Measurements from ENCODE around the gene ANKRD34A. TPM values are rescaled to one million over a fixed set of nuclear protein-coding genes. Genes with fewer than 3 reads are reported as not detected.

Gene ANKRD34A
- total and polyA plus RNA-seq, 2 of the 8 experiments (the other 6 are each of a cell fraction or from before 2014, with no cell fraction given): 0.15 to 0.20 TPM

DNA sequence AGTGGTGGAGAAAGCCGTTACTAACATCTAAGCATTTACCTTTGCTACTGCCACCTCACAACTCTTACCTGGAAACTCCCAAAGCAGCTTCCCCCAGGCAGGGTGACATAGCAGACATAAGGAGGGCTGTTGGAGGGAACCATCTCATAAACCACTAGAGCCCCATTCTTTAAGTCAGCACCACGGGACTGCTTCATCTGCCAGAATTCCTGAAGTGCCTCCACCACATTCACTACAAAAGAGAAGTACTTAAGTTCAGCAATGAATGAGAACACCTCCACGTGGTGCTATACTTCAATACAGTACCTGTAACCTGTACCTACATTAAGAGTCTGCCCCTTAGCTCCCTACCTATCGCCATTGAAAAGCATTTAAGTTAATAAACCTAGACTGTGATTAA is 16.8 kb downstream of the ANKRD34A start:
- Histone ChIP-seq H2BK12ac (ENCODE audit: low read depth, low read length) (no peak overlapping the region), H3K4me2 (ENCODE audit: insufficient read depth in 1 of 2, low read depth in 2 of 2, low read length in 2 of 2) (no peak overlapping the region), H3K9me3 (ENCODE audit: insufficient read depth in 2 of 2, low read depth in 1 of 2, low read length in 1 of 2) (no peaks in the 10 kb centered on the region), H4K5ac (ENCODE audit: insufficient read length, low read depth, low read length) (no peak overlapping the region), H2BK5ac (ENCODE audit: low read depth, low read length) (no peak overlapping the region), H3K79me2 (ENCODE audit: control insufficient read depth in 1 of 2, insufficient read depth in 2 of 2, low read length in 2 of 2) (no peaks in the 10 kb centered on the region), H3K9ac (replicated peaks in 1 of 4; ENCODE audit: extremely low read depth in 1 of 4, low read depth in 3 of 4, low read length in 3 of 4) (no peak overlapping the region), H3K4me3 (ENCODE audit: extremely low read depth in 1 of 4, insufficient read depth in 2 of 4, low read depth in 3 of 4, low read length in 4 of 4) (no peak overlapping the region), H2BK120ac (replicated peaks; ENCODE audit: low read depth, low read length) (no peak overlapping the region), H3K79me1 (ENCODE audit: low read depth, low read length) (no peaks in the 10 kb centered on the region), H4K8ac (ENCODE audit: extremely low read depth, insufficient read depth, low read length) (no peak overlapping the region), H4K91ac (replicated peaks; ENCODE audit: insufficient read length, low read length) (no peak overlapping the region), H3K27ac (ENCODE audit: low read depth, low read length) (no peak overlapping the region), H2AK5ac (ENCODE audit: low read depth, low read length) (no peak overlapping the region), H3K27me3 (replicated peaks in 1 of 4; ENCODE audit: control insufficient read depth in 3 of 4, extremely low read depth in 1 of 4, insufficient read depth in 3 of 4, low read length in 3 of 4) (no peaks in the 10 kb centered on the region), H3K23ac (ENCODE audit: insufficient read length) (no peak overlapping the region), H2BK20ac (ENCODE audit: low read length) (no peak overlapping the region), H3K4me1 (replicated peaks in 1 of 4; ENCODE audit: control insufficient read depth in 3 of 4, insufficient read depth in 4 of 4, low read length in 3 of 4) (peaks cover 0 to 8% (median 2%) of the 10 kb centered on the region in 4 experiments; a peak in 4 of 7 replicates), H3K4ac (replicated peaks; ENCODE audit: insufficient read length, low read depth, low read length) (no peak overlapping the region), H3K23me2 (ENCODE audit: low read depth, low read length) (no peaks in the 10 kb centered on the region), H3K56ac (replicated peaks; ENCODE audit: insufficient read length, low read depth, low read length) (no peak overlapping the region), H2BK15ac (ENCODE audit: low read length) (no peak overlapping the region), H4K20me1 (replicated peaks in 1 of 2; ENCODE audit: control insufficient read depth in 1 of 2, insufficient read depth in 2 of 2, low read length in 2 of 2) (no peaks in the 10 kb centered on the region), H3K14ac (ENCODE audit: insufficient read length) (no peak overlapping the region), H3K36me3 (ENCODE audit: control insufficient read depth in 2 of 4, insufficient read depth in 4 of 4, low read length in 3 of 4) (no peaks in the 10 kb centered on the region), H2AFZ (ENCODE audit: low read length) (no peak overlapping the region), H3K18ac (ENCODE audit: extremely low read depth, low read length) (no peak overlapping the region)
- WGBS, 2 experiments (ENCODE audit: extremely low coverage in 1 of 2, insufficient coverage in 1 of 2, insufficient read length in 1 of 2, insufficient replicate concordance in 2 of 2, low coverage in 1 of 2, low lambda C conversion rate in 2 of 2, missing lambda C conversion rate in 1 of 2): 45% methylated on average over 4 of the region's 4 CpGs; no CpG with 5 or more reads in 1 of the 2 experiments
- DNase-seq (ENCODE audit: low read depth in 1 of 2, low spot score in 2 of 2): no peak
- FAIRE-seq: no peak
- ChIA-PET CTCF (ENCODE audit: partially characterized antibody) (no interaction called here), POLR2A (ENCODE audit: partially characterized antibody) (interaction anchor here (1.0 to 1.2 kb wide), 5 partner anchors 10 to 103 kb away, joined by 3 to 5 read pairs (median 3); partner anchors contain the start of genes LIX1L and PIAS3)
- TF ChIP-seq SIX5 (IDR thresholded peaks at IDR 0.05; ENCODE audit: low read depth, low read length) (no peak), RFX5 (IDR thresholded peaks at IDR 0.05; ENCODE audit: borderline replicate concordance, low read depth, low read length) (no peak), CREB1 (IDR thresholded peaks at IDR 0.05) (no peak), CTBP2 (IDR thresholded peaks at IDR 0.05; ENCODE audit: borderline replicate concordance, insufficient read depth, insufficient read length, low read length) (no peak), SP1 (IDR thresholded peaks at IDR 0.05; ENCODE audit: low read depth, low read length) (0 out of 2 replicates have a peak, but pooled peaks have one; percentile 33), FOSL1 (IDR thresholded peaks at IDR 0.05; ENCODE audit: insufficient read depth, low read depth, low read length) (no peak), TEAD4 (IDR thresholded peaks at IDR 0.05; ENCODE audit: low read depth, low read length) (peak; percentile 59), BRCA1 (IDR thresholded peaks at IDR 0.05; ENCODE audit: low read depth, low read length) (no peak), KDM1A (IDR thresholded peaks at IDR 0.05; ENCODE audit: borderline replicate concordance, low read length) (no peak), EGR1 (IDR thresholded peaks at IDR 0.05; ENCODE audit: borderline replicate concordance, low read depth, low read length) (no peak)
- TF ChIP-seq, protein P1, sequence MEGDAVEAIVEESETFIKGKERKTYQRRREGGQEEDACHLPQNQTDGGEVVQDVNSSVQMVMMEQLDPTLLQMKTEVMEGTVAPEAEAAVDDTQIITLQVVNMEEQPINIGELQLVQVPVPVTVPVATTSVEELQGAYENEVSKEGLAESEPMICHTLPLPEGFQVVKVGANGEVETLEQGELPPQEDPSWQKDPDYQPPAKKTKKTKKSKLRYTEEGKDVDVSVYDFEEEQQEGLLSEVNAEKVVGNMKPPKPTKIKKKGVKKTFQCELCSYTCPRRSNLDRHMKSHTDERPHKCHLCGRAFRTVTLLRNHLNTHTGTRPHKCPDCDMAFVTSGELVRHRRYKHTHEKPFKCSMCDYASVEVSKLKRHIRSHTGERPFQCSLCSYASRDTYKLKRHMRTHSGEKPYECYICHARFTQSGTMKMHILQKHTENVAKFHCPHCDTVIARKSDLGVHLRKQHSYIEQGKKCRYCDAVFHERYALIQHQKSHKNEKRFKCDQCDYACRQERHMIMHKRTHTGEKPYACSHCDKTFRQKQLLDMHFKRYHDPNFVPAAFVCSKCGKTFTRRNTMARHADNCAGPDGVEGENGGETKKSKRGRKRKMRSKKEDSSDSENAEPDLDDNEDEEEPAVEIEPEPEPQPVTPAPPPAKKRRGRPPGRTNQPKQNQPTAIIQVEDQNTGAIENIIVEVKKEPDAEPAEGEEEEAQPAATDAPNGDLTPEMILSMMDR (IDR thresholded peaks at IDR 0.05; ENCODE audit: control extremely low read depth in 1 of 3, insufficient read depth in 1 of 3, low read depth in 1 of 3, low read length in 3 of 3): no peak
- TF ChIP-seq, protein P2, sequence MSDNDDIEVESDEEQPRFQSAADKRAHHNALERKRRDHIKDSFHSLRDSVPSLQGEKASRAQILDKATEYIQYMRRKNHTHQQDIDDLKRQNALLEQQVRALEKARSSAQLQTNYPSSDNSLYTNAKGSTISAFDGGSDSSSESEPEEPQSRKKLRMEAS (IDR thresholded peaks at IDR 0.05): no peak; the same call in 1 of the 2 replicates

Measured in H1 (cell line).